Spleen (tissue), 7 donors: Measurements from ENCODE around the gene NFU1.

Experiments
- POLR2A ChIP-seq, 3 donors: fragments of 450-650 bp; IDR thresholded peaks; one replicate each; pipeline ENCODE4 v1.5.1; 2017; ENCODE audit warnings: antibody characterized with exemption in 3 of 3, mild to moderate bottlenecking in 1 of 3
- TF ChIP-seq, protein P1 (sequence below), 11 experiments: fragments of 200-600 bp in 7 of 11; fragments of 450-650 bp in 4 of 11; sonication (generic) in 4 of 11; IDR thresholded peaks in 8 of 11; conservative IDR thresholded peaks in 3 of 11; 1 replicate in 7 of 11; 2 replicates in 4 of 11; pipeline versions ENCODE4 v1.4.0 to v1.8.0; 2016 to 2021; ENCODE audit warnings: antibody characterized with exemption in 11 of 11, inconsistent platforms in 4 of 11, mild to moderate bottlenecking in 1 of 11
- donor health status: DM: no; HTN: no; CAD: no; lungs with moderate emphysema.
- donor health status: DM: no; HTN: no; CAD: no.
- donor health status: DM: no; HTN: no; CAD: no.

- TF ChIP-seq, protein P1, sequence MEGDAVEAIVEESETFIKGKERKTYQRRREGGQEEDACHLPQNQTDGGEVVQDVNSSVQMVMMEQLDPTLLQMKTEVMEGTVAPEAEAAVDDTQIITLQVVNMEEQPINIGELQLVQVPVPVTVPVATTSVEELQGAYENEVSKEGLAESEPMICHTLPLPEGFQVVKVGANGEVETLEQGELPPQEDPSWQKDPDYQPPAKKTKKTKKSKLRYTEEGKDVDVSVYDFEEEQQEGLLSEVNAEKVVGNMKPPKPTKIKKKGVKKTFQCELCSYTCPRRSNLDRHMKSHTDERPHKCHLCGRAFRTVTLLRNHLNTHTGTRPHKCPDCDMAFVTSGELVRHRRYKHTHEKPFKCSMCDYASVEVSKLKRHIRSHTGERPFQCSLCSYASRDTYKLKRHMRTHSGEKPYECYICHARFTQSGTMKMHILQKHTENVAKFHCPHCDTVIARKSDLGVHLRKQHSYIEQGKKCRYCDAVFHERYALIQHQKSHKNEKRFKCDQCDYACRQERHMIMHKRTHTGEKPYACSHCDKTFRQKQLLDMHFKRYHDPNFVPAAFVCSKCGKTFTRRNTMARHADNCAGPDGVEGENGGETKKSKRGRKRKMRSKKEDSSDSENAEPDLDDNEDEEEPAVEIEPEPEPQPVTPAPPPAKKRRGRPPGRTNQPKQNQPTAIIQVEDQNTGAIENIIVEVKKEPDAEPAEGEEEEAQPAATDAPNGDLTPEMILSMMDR (IDR thresholded peaks at IDR 0.05 in 8 of 11, conservative IDR thresholded peaks at IDR 0.05 in 3 of 11): no peak
- no peak for TF ChIP-seq POLR2A (IDR thresholded peaks at IDR 0.05)
These were observed 47.2 kb downstream of the NFU1 start for GRCh38 chr2:69390001-69390400.
